H9 (cell line): ENCODE data around the gene GPR141. TPM values are rescaled to one million over a fixed set of nuclear protein-coding genes. Genes with fewer than 3 reads are reported as not detected.

Experiments
- DNase-seq: peaks from one replicate; pipeline ENCODE4 v3.0.0-alpha.2; 2017
- H2AFZ ChIP-seq: one replicate; pipeline ENCODE4 v1.6.1; 2013; ENCODE audit warnings: mild to moderate bottlenecking, low read length, control low read depth, moderate library complexity
- H2AK5ac ChIP-seq: 2 replicates; pipeline ENCODE4 v1.6.1; 2013; ENCODE audit warnings: low read length, control low read depth, mixed read lengths; ENCODE audit not compliant: insufficient read length
- H2BK120ac ChIP-seq: one replicate; pipeline ENCODE4 v1.6.1; 2013; ENCODE audit warnings: low read depth, mild to moderate bottlenecking, low read length, control low read depth, inconsistent platforms; ENCODE audit not compliant: poor library complexity, severe bottlenecking
- H2BK12ac ChIP-seq: 2 replicates; pipeline ENCODE4 v1.6.1; 2013; ENCODE audit warnings: low read length, control low read depth, mixed read lengths, low read depth; ENCODE audit not compliant: insufficient read length
- H2BK15ac ChIP-seq: 2 replicates; pipeline ENCODE4 v1.6.1; 2013; ENCODE audit warnings: low read depth, low read length, control low read depth
- H2BK20ac ChIP-seq: one replicate; pipeline ENCODE4 v1.6.1; 2013; ENCODE audit warnings: low read depth, mild to moderate bottlenecking, low read length, control low read depth, inconsistent platforms; ENCODE audit not compliant: poor library complexity, severe bottlenecking
- H2BK5ac ChIP-seq: 2 replicates; pipeline ENCODE4 v1.6.1; 2013; ENCODE audit warnings: low read length, control low read depth, mixed read lengths; ENCODE audit not compliant: insufficient read length
- H3K14ac ChIP-seq: 2 replicates; pipeline ENCODE4 v1.6.1; 2013; ENCODE audit warnings: low read length, control low read depth; ENCODE audit not compliant: insufficient read depth
- H3K18ac ChIP-seq: 2 replicates; pipeline ENCODE4 v1.6.1; 2013; ENCODE audit warnings: low read depth, mild to moderate bottlenecking, mixed read lengths, low read length, control low read depth; ENCODE audit not compliant: insufficient read length
- H3K23ac ChIP-seq: 2 replicates; pipeline ENCODE4 v1.6.1; 2013; ENCODE audit warnings: low read length, control low read depth, mixed read lengths, low read depth; ENCODE audit not compliant: insufficient read length
- H3K23me2 ChIP-seq: 2 replicates; pipeline ENCODE4 v1.6.1; 2013; ENCODE audit warnings: low read depth, mild to moderate bottlenecking, mixed read lengths, low read length, control low read depth; ENCODE audit not compliant: insufficient read length, poor library complexity, severe bottlenecking
- H3K27ac ChIP-seq: 2 replicates; pipeline ENCODE4 v1.5.1; 2013; ENCODE audit warnings: low read length, control low read depth, mixed read lengths, low read depth; ENCODE audit not compliant: insufficient read length
- H3K27me3 ChIP-seq: 2 replicates; pipeline ENCODE4 v1.6.1; 2013; ENCODE audit warnings: low read length, control low read depth, inconsistent platforms; ENCODE audit not compliant: insufficient read depth
- H3K4ac ChIP-seq: 2 replicates; pipeline ENCODE4 v1.6.1; 2013; ENCODE audit warnings: low read depth, mild to moderate bottlenecking, control low read depth, inconsistent platforms, low read length, moderate library complexity
- H3K4me1 ChIP-seq: 2 replicates; pipeline ENCODE4 v1.6.1; 2013; ENCODE audit warnings: low read length, control low read depth, inconsistent platforms; ENCODE audit not compliant: insufficient read depth
- H3K4me2 ChIP-seq: 2 replicates; pipeline ENCODE4 v1.6.1; 2013; ENCODE audit warnings: low read length, control low read depth, mixed read lengths; ENCODE audit not compliant: insufficient read length, insufficient read depth
- H3K56ac ChIP-seq: 2 replicates; pipeline ENCODE4 v1.6.1; 2013; ENCODE audit warnings: low read depth, mild to moderate bottlenecking, mixed read lengths, low read length, control low read depth; ENCODE audit not compliant: insufficient read length
- H3K79me1 ChIP-seq: 2 replicates; pipeline ENCODE4 v1.6.1; 2013; ENCODE audit warnings: low read depth, mild to moderate bottlenecking, moderate library complexity, low read length, control low read depth, inconsistent platforms; ENCODE audit not compliant: insufficient read depth, poor library complexity, severe bottlenecking
- H3K79me2 ChIP-seq: 2 replicates; pipeline ENCODE4 v1.6.1; 2013; ENCODE audit warnings: low read length, control low read depth, inconsistent platforms; ENCODE audit not compliant: insufficient read depth
- H3K9ac ChIP-seq: 2 replicates; pipeline ENCODE4 v1.6.1; 2013; ENCODE audit warnings: low read length, control low read depth, mixed read lengths; ENCODE audit not compliant: insufficient read length; ENCODE audit errors: extremely low read depth
- H3K9me3 ChIP-seq: one replicate; pipeline ENCODE4 v1.6.1; 2013; ENCODE audit warnings: low read depth, low read length, inconsistent platforms; ENCODE audit not compliant: control insufficient read depth
- H3T11ph ChIP-seq: one replicate; pipeline ENCODE4 v1.6.1; 2013; ENCODE audit warnings: mild to moderate bottlenecking, low read length, control low read depth, inconsistent platforms
- H4K20me1 ChIP-seq: one replicate; pipeline ENCODE4 v1.6.1; 2013; ENCODE audit not compliant: control insufficient read depth, insufficient read length, insufficient read depth
- H4K5ac ChIP-seq: 2 replicates; pipeline ENCODE4 v1.6.1; 2013; ENCODE audit warnings: low read depth, mild to moderate bottlenecking, mixed read lengths, low read length, control low read depth; ENCODE audit not compliant: insufficient read length
- H4K8ac ChIP-seq: replicated peaks from 2 replicates; pipeline ENCODE4 v1.6.1; 2013; ENCODE audit warnings: low read length, control low read depth, mixed read lengths, low read depth; ENCODE audit not compliant: insufficient read length
- H4K91ac ChIP-seq: 2 replicates; pipeline ENCODE4 v1.6.1; 2013; ENCODE audit warnings: low read depth, mild to moderate bottlenecking, moderate library complexity, mixed read lengths, low read length, control low read depth; ENCODE audit not compliant: insufficient read length
- H3K27ac Mint-ChIP-seq, 3 experiments: 2 replicates in 2 of 3; 3 replicates in 1 of 3; pipeline ENCODE4 v1.8.0; 2020 to 2021; ENCODE audit warnings: mixed read lengths in 3 of 3, mild to moderate bottlenecking in 1 of 3, moderate library complexity in 1 of 3
- H3K27me3 Mint-ChIP-seq: 2 replicates; pipeline ENCODE4 v1.8.0; 2021; ENCODE audit warnings: low read depth, mild to moderate bottlenecking, moderate library complexity, mixed read lengths
- H3K36me3 Mint-ChIP-seq, 3 experiments: 2 replicates in 2 of 3; 3 replicates in 1 of 3; pipeline ENCODE4 v1.8.0; 2020 to 2021; ENCODE audit warnings: low read depth in 3 of 3, mixed read lengths in 3 of 3; ENCODE audit not compliant: insufficient read depth in 1 of 3
- H3K4me1 Mint-ChIP-seq, 2 experiments: 2 replicates each; pipeline ENCODE4 v1.8.0; 2020; ENCODE audit warnings: mixed read lengths in 2 of 2
- H3K4me3 Mint-ChIP-seq, 2 experiments: 2 replicates in 1 of 2; 3 replicates in 1 of 2; pipeline ENCODE4 v1.8.0; 2020 to 2021; ENCODE audit warnings: mild to moderate bottlenecking in 2 of 2, mixed read lengths in 2 of 2, moderate library complexity in 1 of 2
- H3K9me3 Mint-ChIP-seq, 2 experiments: 2 replicates in 1 of 2; 3 replicates in 1 of 2; pipeline ENCODE4 v1.8.0; 2020; ENCODE audit warnings: mild to moderate bottlenecking in 2 of 2, mixed read lengths in 2 of 2, moderate library complexity in 1 of 2
- CTCF ChIP-seq: fragments of 200-600 bp; sonication (generic); conservative IDR thresholded peaks from 3 replicates; pipeline ENCODE4 v1.8.0; 2021; ENCODE audit warnings: antibody characterized with exemption, mild to moderate bottlenecking
- WGBS: extraction: QIAGEN DNeasy Blood & Tissue Kit; methylation state at CpG from one replicate; pipeline ENCODE4 v1.1.7; 2013; ENCODE audit warnings: missing lambda C conversion rate, low lambda C conversion rate, mixed read lengths; ENCODE audit not compliant: insufficient read length; ENCODE audit errors: extremely low coverage; 5-methylcytosine and 5-hydroxymethylcytosine counted together
- total RNA-seq: library from RNA; stranded (reverse); gene quantifications from 2 replicates; pipeline ENCODE4 v1.2.1, GENCODE V29; 2021

Gene GPR141
- total RNA-seq, 1 experiment from 2014 or later = 0.50 TPM

GRCh38 chr7:37660614-37661013 lies 23.0 kb upstream of the GPR141 start:
- H3K4me1 Mint-ChIP-seq = peaks cover 19 to 28% of the 10 kb centered on the region in 2 experiments
- Histone ChIP-seq H2BK15ac (no peak overlapping the region), H3T11ph (no peak overlapping the region), H3K18ac (no peak overlapping the region), H2BK120ac (no peak overlapping the region), H3K9ac (no peak overlapping the region), H3K27me3 (no peaks in the 10 kb centered on the region), H2BK12ac (no peak overlapping the region), H4K8ac (no peak overlapping the region), H3K4ac (no peak overlapping the region), H3K9me3 (no peaks in the 10 kb centered on the region), H4K91ac (no peak overlapping the region), H2BK5ac (no peak overlapping the region), H3K23ac (no peak overlapping the region), H3K23me2 (no peaks in the 10 kb centered on the region), H3K79me1 (no peaks in the 10 kb centered on the region), H3K56ac (no peak overlapping the region), H3K4me2 (no peak overlapping the region), H2BK20ac (no peak overlapping the region), H2AK5ac (no peak overlapping the region), H3K4me1 (peaks cover 7% of the 10 kb centered on the region), H3K27ac (no peak overlapping the region), H3K14ac (no peak overlapping the region), H4K5ac (no peak overlapping the region), H3K79me2 (no peaks in the 10 kb centered on the region), H4K20me1 (no peaks in the 10 kb centered on the region), H2AFZ (no peak overlapping the region)
- WGBS = no CpG with 5 or more reads among the region's 4 CpGs
- no peak for DNase-seq
- no peaks in the 10 kb centered on the region for H3K27me3 Mint-ChIP-seq
- no peak for TF ChIP-seq CTCF
- no peaks in the 10 kb centered on the region for H3K9me3 Mint-ChIP-seq
- no peak overlapping the region for H3K27ac Mint-ChIP-seq
- no peak overlapping the region for H3K4me3 Mint-ChIP-seq
- no peaks in the 10 kb centered on the region for H3K36me3 Mint-ChIP-seq
